Hepatocyte (in vitro differentiated cells): ENCODE measurements around the gene CLRN2. TPM values are rescaled to one million over a fixed set of nuclear protein-coding genes. Genes with fewer than 3 reads are reported as not detected.

Experiments
- DNase-seq: peaks from one replicate; pipeline ENCODE4 v3.0.0-alpha.2; 2016; ENCODE audit warnings: low spot score
- H2AFZ ChIP-seq: fragments of 200-600 bp; sonication (generic); 2 replicates; pipeline ENCODE4 v1.6.0; 2016; ENCODE audit warnings: antibody characterized with exemption, mild to moderate bottlenecking
- H3K27ac ChIP-seq: fragments of 200-600 bp; sonication (generic); 2 replicates; pipeline ENCODE4 v1.5.1; 2016; ENCODE audit warnings: mild to moderate bottlenecking
- H3K27me3 ChIP-seq: fragments of 200-600 bp; sonication (generic); 2 replicates; pipeline ENCODE4 v1.6.1; 2016
- H3K36me3 ChIP-seq: fragments of 200-600 bp; sonication (generic); replicated peaks from 2 replicates; pipeline ENCODE4 v1.5.1; 2016; ENCODE audit warnings: low read depth; ENCODE audit not compliant: insufficient read depth
- H3K4me1 ChIP-seq: fragments of 200-600 bp; sonication (generic); 2 replicates; pipeline ENCODE4 v1.5.1; 2016; ENCODE audit warnings: mild to moderate bottlenecking, moderate library complexity; ENCODE audit not compliant: insufficient read depth
- H3K4me2 ChIP-seq: fragments of 200-600 bp; sonication (generic); 2 replicates; pipeline ENCODE4 v1.6.0; 2016
- H3K4me3 ChIP-seq: fragments of 200-600 bp; sonication (generic); 2 replicates; pipeline ENCODE4 v1.5.1; 2016; ENCODE audit warnings: mild to moderate bottlenecking
- H3K79me2 ChIP-seq: fragments of 200-600 bp; sonication (generic); 2 replicates; pipeline ENCODE4 v1.6.0; 2017; ENCODE audit warnings: mild to moderate bottlenecking
- H3K9me2 ChIP-seq: fragments of 200-600 bp; sonication (generic); replicated peaks from 2 replicates; pipeline ENCODE4 v1.6.0; 2017; ENCODE audit warnings: mild to moderate bottlenecking; ENCODE audit not compliant: insufficient read depth
- H3K9me3 ChIP-seq: fragments of 200-600 bp; sonication (generic); 2 replicates; pipeline ENCODE4 v1.5.1; 2016; ENCODE audit warnings: low read depth, mild to moderate bottlenecking
- H4K20me1 ChIP-seq: fragments of 200-600 bp; sonication (generic); 2 replicates; pipeline ENCODE4 v1.6.0; 2016; ENCODE audit warnings: mild to moderate bottlenecking; ENCODE audit not compliant: insufficient read depth, poor library complexity, severe bottlenecking
- CTCF ChIP-seq: fragments of 200-600 bp; sonication (generic); IDR thresholded peaks from 2 replicates; pipeline ENCODE4 v1.5.1; 2016; ENCODE audit warnings: antibody characterized with exemption, mild to moderate bottlenecking; ENCODE audit not compliant: poor library complexity
- EZH2 ChIP-seq: fragments of 200-600 bp; sonication (generic); IDR thresholded peaks from 2 replicates; pipeline ENCODE4 v1.6.1; 2016; ENCODE audit warnings: antibody characterized with exemption, mild to moderate bottlenecking, borderline replicate concordance
- EZH2phosphoT487 ChIP-seq: fragments of 200-600 bp; sonication (generic); IDR thresholded peaks from one replicate; pipeline ENCODE4 v1.6.1; 2018; ENCODE audit warnings: antibody characterized with exemption, mild to moderate bottlenecking, low read depth, moderate library complexity; ENCODE audit not compliant: unreplicated experiment, severe bottlenecking
- WGBS: methylation state at CpG from one replicate; pipeline ENCODE4 v1.1.6; 2016; ENCODE audit warnings: low lambda C conversion rate; ENCODE audit errors: missing lambda C conversion rate; 5-methylcytosine and 5-hydroxymethylcytosine counted together
- polyA plus RNA-seq: library from polyadenylated mRNA; unstranded; fragments of >200 nt; fragmentation: Nextera tagmentation; extraction: Ambion mirVana; gene quantifications from 2 replicates; pipeline ENCODE4 v1.2.1, GENCODE V29; 2016
- total RNA-seq: library from RNA; depleted of rRNA; stranded (reverse); fragments of >200 nt; gene quantifications from 2 replicates; pipeline ENCODE4 v1.2.3, GENCODE V29; 2014

The CLRN2 gene, protein sequence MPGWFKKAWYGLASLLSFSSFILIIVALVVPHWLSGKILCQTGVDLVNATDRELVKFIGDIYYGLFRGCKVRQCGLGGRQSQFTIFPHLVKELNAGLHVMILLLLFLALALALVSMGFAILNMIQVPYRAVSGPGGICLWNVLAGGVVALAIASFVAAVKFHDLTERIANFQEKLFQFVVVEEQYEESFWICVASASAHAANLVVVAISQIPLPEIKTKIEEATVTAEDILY
- total RNA-seq = not detected in 2 replicates
- not detected in 2 replicates for polyA plus RNA-seq

- Histone ChIP-seq H4K20me1 (no peaks in the 10 kb centered on the region), H3K27ac (no peak within 1 kb of the TSS), H3K36me3 (no peaks in the 10 kb centered on the region), H3K4me3 (no peak within 1 kb of the TSS), H3K9me2 (no peaks in the 10 kb centered on the region), H3K79me2 (peaks cover 7% of the 10 kb centered on the region), H3K4me2 (no peak within 1 kb of the TSS), H2AFZ (no peak within 1 kb of the TSS), H3K27me3 (peaks cover 6% of the 10 kb centered on the region), H3K4me1 (peaks cover 10% of the 10 kb centered on the region), H3K9me3 (no peaks in the 10 kb centered on the region)
- DNase-seq = no peak
- WGBS = 74% methylated on average over 9 of the region's 9 CpGs
- TF ChIP-seq EZH2 (no peak), EZH2phosphoT487 (no peak), CTCF (no peak)
These were observed at the start of gene CLRN2 for GRCh38 chr4:17514865-17515264. TSS of gene CLRN2 (plus strand) at chr4:17515165. CDS start at chr4:17515267, 102 bp downstream.

DNA sequence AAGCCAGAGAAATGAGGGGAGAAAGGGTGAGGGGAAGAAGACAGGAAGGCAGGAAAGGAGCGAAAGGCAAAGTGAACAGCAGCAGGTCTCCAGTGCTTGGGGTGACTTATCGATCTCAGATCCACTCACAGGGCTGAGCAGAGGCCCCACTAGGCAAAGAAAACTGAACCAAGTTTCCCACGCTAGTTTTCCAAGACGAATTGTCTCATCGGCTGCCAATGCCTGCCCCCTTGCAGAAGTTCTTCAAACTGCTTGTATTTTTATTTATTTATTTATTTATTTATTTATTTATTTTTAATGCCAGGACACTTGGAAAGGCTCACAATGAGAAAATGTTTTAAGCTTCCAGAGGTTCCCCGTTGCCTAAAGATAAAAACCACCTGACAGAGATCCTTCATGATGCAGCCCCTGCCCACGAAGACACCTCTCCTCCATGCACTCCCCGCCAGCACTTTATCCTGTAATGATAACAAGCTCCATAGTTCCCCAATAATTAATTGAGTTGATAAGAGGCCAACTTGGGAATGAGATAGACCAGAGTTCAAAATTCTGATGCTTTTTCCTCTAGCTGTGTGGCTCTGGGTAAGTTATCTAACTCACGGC lies 46.2 kb upstream of the CLRN2 start:
- Histone ChIP-seq H3K9me2 (no peaks in the 10 kb centered on the region), H3K36me3 (no peaks in the 10 kb centered on the region), H3K27me3 (no peaks in the 10 kb centered on the region), H2AFZ (no peak overlapping the region), H3K27ac (no peak overlapping the region), H3K4me3 (no peak overlapping the region), H3K79me2 (no peaks in the 10 kb centered on the region), H3K4me2 (no peak overlapping the region), H3K9me3 (no peaks in the 10 kb centered on the region), H3K4me1 (no peaks in the 10 kb centered on the region), H4K20me1 (no peaks in the 10 kb centered on the region)
- TF ChIP-seq EZH2phosphoT487 (no peak), CTCF (peak; percentile 57), EZH2 (no peak)
- 41% methylated on average over 9 of the region's 9 CpGs for WGBS
- peak; percentile 60 for DNase-seq

GRCh38 chr4:17469931-17470674 lies 44.9 kb upstream of the CLRN2 start:
- H3K4me2 ChIP-seq = no peak overlapping the region
- H3K4me3 ChIP-seq = no peak overlapping the region
- H3K79me2 ChIP-seq = no peaks in the 10 kb centered on the region
- 67% methylated on average over 11 of the region's 11 CpGs for WGBS
- TF ChIP-seq CTCF (no peak), EZH2 (no peak), EZH2phosphoT487 (no peak)
- H3K27me3 ChIP-seq = no peaks in the 10 kb centered on the region
- H2AFZ ChIP-seq = no peak overlapping the region
- no peaks in the 10 kb centered on the region for H3K4me1 ChIP-seq
- no peak overlapping the region for H3K27ac ChIP-seq
- no peaks in the 10 kb centered on the region for H3K36me3 ChIP-seq
- DNase-seq = no peak
- H3K9me3 ChIP-seq = no peaks in the 10 kb centered on the region
- no peaks in the 10 kb centered on the region for H4K20me1 ChIP-seq
- H3K9me2 ChIP-seq = no peaks in the 10 kb centered on the region
